Vagina (tissue), 2 donors: ENCODE data around the gene ATN1. TPM values are rescaled to one million over a fixed set of nuclear protein-coding genes. Genes with fewer than 3 reads are reported as not detected.

Experiments
- DNase-seq, 2 donors: peaks; one replicate each; pipeline ENCODE4 v3.0.0-alpha.2; 2017; ENCODE audit errors: extremely low spot score in 2 of 2
- H3K27ac ChIP-seq: fragments of 200-600 bp; sonication (generic); one replicate; pipeline ENCODE4 v1.5.1; 2019
- H3K27me3 ChIP-seq: fragments of 200-600 bp; sonication (generic); one replicate; pipeline ENCODE4 v1.5.1; 2019
- H3K36me3 ChIP-seq, 2 donors: fragments of 200-600 bp; sonication (generic); one replicate each; pipeline ENCODE4 v1.5.1; 2017 to 2019
- H3K4me1 ChIP-seq: fragments of 200-600 bp; sonication (generic); one replicate; pipeline ENCODE4 v1.5.1; 2019
- H3K4me3 ChIP-seq, 2 donors: fragments of 200-600 bp; sonication (generic); 1 replicate in 1 of 2; 2 replicates in 1 of 2; pipeline ENCODE4 v1.5.1; 2016 to 2019
- H3K9me3 ChIP-seq: fragments of 200-600 bp; sonication (generic); one replicate; pipeline ENCODE4 v1.5.1; 2019
- CTCF ChIP-seq, 3 experiments: fragments of 450-650 bp in 2 of 3; fragments of 200-600 bp in 1 of 3; sonication (generic) in 1 of 3; IDR thresholded peaks; one replicate each; pipeline ENCODE4 v1.5.1; 2017 to 2019; ENCODE audit warnings: antibody characterized with exemption in 3 of 3, mild to moderate bottlenecking in 2 of 3, moderate library complexity in 2 of 3
- POLR2A ChIP-seq, 2 donors: fragments of 450-650 bp; IDR thresholded peaks; one replicate each; pipeline ENCODE4 v1.6.1; 2017; ENCODE audit warnings: antibody characterized with exemption in 2 of 2, mild to moderate bottlenecking in 2 of 2, moderate library complexity in 2 of 2
- POLR2AphosphoS5 ChIP-seq, 2 donors: sonication (generic); formaldehyde crosslinking; IDR thresholded peaks; one replicate each; pipeline ENCODE4 v1.9.0; 2017; ENCODE audit warnings: antibody characterized with exemption in 2 of 2, mild to moderate bottlenecking in 2 of 2, low read depth in 1 of 2; ENCODE audit not compliant: insufficient read depth in 1 of 2
- intact Hi-C: fragments of 100-400 bp; cut with DNase I; formaldehyde crosslinking; loops from one replicate; pipeline ENCODE4 v1.15.1; 2023
- total RNA-seq: library from RNA; depleted of rRNA; stranded (reverse); fragments of >200 nt; gene quantifications from one replicate; pipeline ENCODE4 v1.2.3, GENCODE V29; 2016

ATN1 gene
- total RNA-seq, 1 donor from 2014 or later: 92.1 TPM

- intact Hi-C loops: no loop called here
- peaks cover 67% of the 10 kb centered on the region for H3K4me1 ChIP-seq
- peaks cover 0 to 25% of the 10 kb centered on the region in 2 donors for H3K36me3 ChIP-seq
- no peak for DNase-seq
- no peaks in the 10 kb centered on the region for H3K27me3 ChIP-seq
- peak overlapping the region; percentile 34 for H3K27ac ChIP-seq
- TF ChIP-seq POLR2A (IDR thresholded peaks at IDR 0.05): no peak
- TF ChIP-seq POLR2AphosphoS5 (IDR thresholded peaks at IDR 0.05; ENCODE audit: insufficient read depth in 1 of 2, low read depth in 1 of 2): no peak
- no peak for TF ChIP-seq CTCF (IDR thresholded peaks at IDR 0.05)
- no peaks in the 10 kb centered on the region for H3K9me3 ChIP-seq
- H3K4me3 ChIP-seq: no peak overlapping the region
Observed at GRCh38 chr12:6935371-6936193, 7.8 kb downstream of the ATN1 start.

GRCh38 chr12:6936194-6936635 lies 8.5 kb downstream of the ATN1 start:
- Histone ChIP-seq H3K4me3 (no peak overlapping the region), H3K36me3 (peaks cover 0 to 25% of the 10 kb centered on the region in 2 donors), H3K27ac (peak overlapping the region; percentile 94), H3K4me1 (peaks cover 61% of the 10 kb centered on the region), H3K27me3 (no peaks in the 10 kb centered on the region), H3K9me3 (no peaks in the 10 kb centered on the region)
- TF ChIP-seq POLR2AphosphoS5 (IDR thresholded peaks at IDR 0.05; ENCODE audit: insufficient read depth in 1 of 2, low read depth in 1 of 2): no peak
- TF ChIP-seq POLR2A (IDR thresholded peaks at IDR 0.05): no peak
- no peak for TF ChIP-seq CTCF (IDR thresholded peaks at IDR 0.05)
- intact Hi-C loops: no loop called here
- DNase-seq: no peak

GRCh38 chr12:6936636-6937480 lies 9.1 kb downstream of the ATN1 start:
- peak overlapping the region; percentile 94 for H3K27ac ChIP-seq
- H3K9me3 ChIP-seq: no peaks in the 10 kb centered on the region
- no peaks in the 10 kb centered on the region for H3K27me3 ChIP-seq
- H3K36me3 ChIP-seq: peaks cover 0 to 25% of the 10 kb centered on the region in 2 donors
- H3K4me1 ChIP-seq: peaks cover 54% of the 10 kb centered on the region
- intact Hi-C loops: no loop called here
- DNase-seq: no peak
- TF ChIP-seq CTCF (IDR thresholded peaks at IDR 0.05): no peak
- TF ChIP-seq POLR2A (IDR thresholded peaks at IDR 0.05): no peak
- TF ChIP-seq POLR2AphosphoS5 (IDR thresholded peaks at IDR 0.05; ENCODE audit: insufficient read depth in 1 of 2, low read depth in 1 of 2): no peak
- H3K4me3 ChIP-seq: peak overlapping the region; percentile 58 to 59

GRCh38 chr12:6937481-6938352 lies 10.0 kb downstream of the ATN1 start:
- peaks cover 49% of the 10 kb centered on the region for H3K4me1 ChIP-seq
- intact Hi-C loops: no loop called here
- H3K36me3 ChIP-seq: peaks cover 0 to 25% of the 10 kb centered on the region in 2 donors
- peak in 1 of 2 donors; percentile 94 for DNase-seq
- H3K4me3 ChIP-seq: peak overlapping the region; percentile 58 to 59
- H3K27me3 ChIP-seq: no peaks in the 10 kb centered on the region
- peak overlapping the region; percentile 94 for H3K27ac ChIP-seq
- H3K9me3 ChIP-seq: no peaks in the 10 kb centered on the region
- TF ChIP-seq CTCF (IDR thresholded peaks at IDR 0.05): peak; percentile 84 to 94 (median 91)
- TF ChIP-seq POLR2A (IDR thresholded peaks at IDR 0.05): peak in 1 of 2 donors; percentile 43
- TF ChIP-seq POLR2AphosphoS5 (IDR thresholded peaks at IDR 0.05; ENCODE audit: insufficient read depth in 1 of 2, low read depth in 1 of 2): peak; percentile 97 to 98
